ENCODE data around the gene CAVIN4.

Gene CAVIN4

GRCh38 chr9:100600521-100601079 is 22.7 kb downstream of the CAVIN4 start:
- no peak for TF ChIP-seq CTCF (IDR thresholded peaks at IDR 0.05; ENCODE audit: extremely low read depth, missing control alignments)
- no peak for DNase-seq (ENCODE audit: low spot score)

- peak; percentile 65 for TF ChIP-seq CTCF (IDR thresholded peaks at IDR 0.05; ENCODE audit: extremely low read depth, missing control alignments)
Measured at GRCh38 chr9:100601216-100601615, 23.3 kb downstream of the CAVIN4 start.

GRCh38 chr9:100602342-100602801 is 24.5 kb downstream of the CAVIN4 start:
- TF ChIP-seq CTCF (IDR thresholded peaks at IDR 0.05; ENCODE audit: extremely low read depth, missing control alignments) = peak; percentile 22
- peak; percentile 25 for DNase-seq (ENCODE audit: low spot score)

More at GRCh38 chr9:100601216-100601615, 23.3 kb downstream of the CAVIN4 start:
- peak; percentile 66 for DNase-seq (ENCODE audit: low spot score)

- DNase-seq (ENCODE audit: low spot score) = no peak
- TF ChIP-seq CTCF (IDR thresholded peaks at IDR 0.05; ENCODE audit: extremely low read depth, missing control alignments) = no peak
Measured at GRCh38 chr9:100605405-100605804, 27.5 kb downstream of the CAVIN4 start.

GRCh38 chr9:100619194-100619593 is 41.3 kb downstream of the CAVIN4 start:
- TF ChIP-seq CTCF (IDR thresholded peaks at IDR 0.05; ENCODE audit: extremely low read depth, missing control alignments) = no peak
- DNase-seq (ENCODE audit: low spot score) = no peak

GRCh38 chr9:100619665-100620064 is 41.8 kb downstream of the CAVIN4 start:
- no peak for DNase-seq (ENCODE audit: low spot score)
- TF ChIP-seq CTCF (IDR thresholded peaks at IDR 0.05; ENCODE audit: extremely low read depth, missing control alignments) = no peak

- no peak for TF ChIP-seq CTCF (IDR thresholded peaks at IDR 0.05; ENCODE audit: extremely low read depth, missing control alignments)
- no peak for DNase-seq (ENCODE audit: low spot score)
Measured at GRCh38 chr9:100623969-100624368, 46.1 kb downstream of the CAVIN4 start.

Data from GM20000 (cell line).